AG09309 (cell line): ENCODE measurements around the gene DVL1.

Source experiments
- DNase-seq: peaks from one replicate; pipeline ENCODE4 v3.0.0-alpha.2; 2010; ENCODE audit warnings: low read depth
- H3K4me3 ChIP-seq: 2 replicates; pipeline ENCODE4 v1.5.1; 2011; ENCODE audit warnings: mild to moderate bottlenecking, low read depth, low read length, moderate library complexity; ENCODE audit not compliant: control insufficient read depth
- CTCF ChIP-seq: IDR thresholded peaks from 2 replicates; pipeline ENCODE4 v1.5.1; 2011; ENCODE audit warnings: mild to moderate bottlenecking, low read depth, low read length, inconsistent platforms; ENCODE audit not compliant: insufficient read depth, control insufficient read depth; ENCODE audit errors: missing control alignments

DVL1 gene

GRCh38 chr1:1381294-1381693 lies 32.1 kb upstream of the DVL1 start:
- H3K4me3 ChIP-seq: no peak overlapping the region
- TF ChIP-seq CTCF: no peak
- no peak for DNase-seq

- DNase-seq: no peak
- no peak overlapping the region for H3K4me3 ChIP-seq
- TF ChIP-seq CTCF: no peak
Observed at GRCh38 chr1:1380860-1381259, 31.6 kb upstream of the DVL1 start.

- no peak overlapping the region for H3K4me3 ChIP-seq
- no peak for TF ChIP-seq CTCF
- no peak for DNase-seq
Observed at GRCh38 chr1:1377540-1378205, 28.5 kb upstream of the DVL1 start.

- no peak for TF ChIP-seq CTCF
- H3K4me3 ChIP-seq: no peak overlapping the region
- DNase-seq: no peak
Observed at GRCh38 chr1:1376551-1377226, 27.5 kb upstream of the DVL1 start.

GRCh38 chr1:1374929-1375662 lies 25.9 kb upstream of the DVL1 start, which contains the start of gene AURKAIP1:
Gene AURKAIP1, minus strand, starts transcription at chr1:1375207. Its CDS starts 451 bp downstream, at chr1:1374756.
- H3K4me3 ChIP-seq: peak within 1 kb of the TSS; percentile 61
- peak; percentile 26 for TF ChIP-seq CTCF
- DNase-seq: peak; percentile 99

GRCh38 chr1:1374589-1374928 lies 25.3 kb upstream of the DVL1 start:
- no peak for DNase-seq
- no peak for TF ChIP-seq CTCF
- peak overlapping the region; percentile 61 for H3K4me3 ChIP-seq
